IMR-90 (cell line): ENCODE measurements around the gene MAP2. TPM values are rescaled to one million over a fixed set of nuclear protein-coding genes. Genes with fewer than 3 reads are reported as not detected.

Experiments
- ATAC-seq: fragments of 200-7000 bp; cut with Tn5 transposase; 2 replicates; pipeline ENCODE4 v1.9.1; 2020; ENCODE audit warnings: low read depth, mild to moderate bottlenecking, moderate library complexity
- BruUV-seq: library from RNA; stranded (reverse); fragments of 400-500 nt; replicated peaks from 2 replicates; lab custom pipeline; 2021; lab: Mats Ljungman, UMichigan
- CTCF ChIA-PET: fragments of 300-600 bp; formaldehyde crosslinking; extraction: SDS; loops from one replicate; lab custom pipeline; 2021; ENCODE audit warnings: antibody characterized with exemption; lab: Yijun Ruan, JAX
- POLR2A ChIA-PET: fragments of 300-600 bp; sonication (Branson Sonifier 250); formaldehyde crosslinking; loops from one replicate; lab custom pipeline; 2022; ENCODE audit warnings: antibody characterized with exemption; ENCODE audit not compliant: unreplicated experiment; lab: Charles Lee
- DNase-seq: peaks from one replicate; pipeline ENCODE4 v3.0.0; 2013
- H2AFZ ChIP-seq: replicated peaks from 2 replicates; pipeline ENCODE3; 2013; ENCODE audit warnings: low read length, mild to moderate bottlenecking; ENCODE audit not compliant: poor library complexity
- H2AK5ac ChIP-seq: 2 replicates; pipeline ENCODE4 v1.6.1; 2013; ENCODE audit warnings: low read depth, low read length, inconsistent platforms
- H2AK9ac ChIP-seq: replicated peaks from 2 replicates; pipeline ENCODE3; 2013; ENCODE audit warnings: mild to moderate bottlenecking, low read depth, low read length, moderate library complexity; ENCODE audit not compliant: poor library complexity
- H2BK120ac ChIP-seq: 2 replicates; pipeline ENCODE4 v1.6.1; 2013; ENCODE audit warnings: low read depth, low read length, inconsistent platforms
- H2BK15ac ChIP-seq: 3 replicates; pipeline ENCODE4 v1.6.1; 2013; ENCODE audit warnings: low read depth, low read length, inconsistent platforms
- H2BK20ac ChIP-seq: 2 replicates; pipeline ENCODE4 v1.6.1; 2013; ENCODE audit warnings: low read depth, mild to moderate bottlenecking, inconsistent platforms, low read length, moderate library complexity
- H2BK5ac ChIP-seq: 2 replicates; pipeline ENCODE4 v1.6.1; 2013; ENCODE audit warnings: mild to moderate bottlenecking, low read depth, low read length, inconsistent platforms; ENCODE audit not compliant: poor library complexity, severe bottlenecking
- H3K14ac ChIP-seq: replicated peaks from 2 replicates; pipeline ENCODE4 v1.6.1; 2013; ENCODE audit warnings: low read depth, low read length, inconsistent platforms
- H3K18ac ChIP-seq: 2 replicates; pipeline ENCODE4 v1.6.1; 2013; ENCODE audit warnings: low read depth, low read length, control low read depth
- H3K23ac ChIP-seq: 2 replicates; pipeline ENCODE4 v1.6.1; 2013; ENCODE audit warnings: low read depth, low read length, inconsistent platforms
- H3K27ac ChIP-seq: 2 replicates; pipeline ENCODE4 v1.5.1; 2013; ENCODE audit warnings: mild to moderate bottlenecking, control low read depth, low read length; ENCODE audit not compliant: insufficient read depth
- H3K27me3 ChIP-seq: 2 replicates; pipeline ENCODE4 v1.6.1; 2013; ENCODE audit warnings: low read length; ENCODE audit not compliant: control insufficient read depth, insufficient read depth
- H3K36me3 ChIP-seq: 2 replicates; pipeline ENCODE4 v1.6.1; 2013; ENCODE audit warnings: low read length, mixed read lengths; ENCODE audit not compliant: control insufficient read depth, insufficient read depth
- H3K4ac ChIP-seq: 2 replicates; pipeline ENCODE4 v1.6.1; 2013; ENCODE audit warnings: low read depth, low read length, inconsistent platforms
- H3K4me1 ChIP-seq: 2 replicates; pipeline ENCODE4 v1.6.1; 2013; ENCODE audit warnings: low read length, mixed read lengths; ENCODE audit not compliant: control insufficient read depth, insufficient read depth
- H3K4me2 ChIP-seq: 2 replicates; pipeline ENCODE4 v1.6.1; 2013; ENCODE audit warnings: low read depth, mild to moderate bottlenecking, control low read depth, low read length, moderate library complexity
- H3K4me3 ChIP-seq: 2 replicates; pipeline ENCODE4 v1.5.1; 2013; ENCODE audit warnings: low read depth, mild to moderate bottlenecking, control low read depth, low read length, moderate library complexity; ENCODE audit not compliant: insufficient read depth
- H3K56ac ChIP-seq: 2 replicates; pipeline ENCODE4 v1.6.1; 2013; ENCODE audit warnings: low read length, inconsistent platforms; ENCODE audit not compliant: insufficient read depth; ENCODE audit errors: extremely low read depth
- H3K79me1 ChIP-seq, 2 experiments: 2 replicates each; pipeline ENCODE4 v1.6.1; 2013; ENCODE audit warnings: low read length in 2 of 2, inconsistent platforms in 1 of 2, low read depth in 1 of 2
- H3K9ac ChIP-seq: 2 replicates; pipeline ENCODE4 v1.6.1; 2013; ENCODE audit warnings: low read depth, low read length, control low read depth
- H3K9me1 ChIP-seq: 2 replicates; pipeline ENCODE4 v1.6.1; 2013; ENCODE audit warnings: low read length, inconsistent platforms; ENCODE audit not compliant: insufficient read depth
- H3K9me3 ChIP-seq: 2 replicates; pipeline ENCODE4 v1.6.1; 2013; ENCODE audit warnings: low read length; ENCODE audit not compliant: control insufficient read depth, insufficient read depth
- H4K20me1 ChIP-seq: 2 replicates; pipeline ENCODE4 v1.6.1; 2013; ENCODE audit warnings: low read length, inconsistent platforms; ENCODE audit not compliant: insufficient read depth
- H4K5ac ChIP-seq: 2 replicates; pipeline ENCODE4 v1.6.1; 2013; ENCODE audit warnings: mild to moderate bottlenecking, low read depth, low read length, control low read depth
- H4K8ac ChIP-seq, 2 experiments: 2 replicates each; pipeline ENCODE4 v1.6.1; 2013; ENCODE audit warnings: low read depth in 2 of 2, low read length in 2 of 2, control low read depth in 1 of 2, inconsistent platforms in 1 of 2
- H4K91ac ChIP-seq: 2 replicates; pipeline ENCODE4 v1.6.1; 2013; ENCODE audit warnings: low read depth, low read length, inconsistent platforms; ENCODE audit not compliant: insufficient read depth
- BHLHE40 ChIP-seq: fragments of 150-350 bp; IDR thresholded peaks from 2 replicates; pipeline ENCODE4 v1.6.1; 2016; ENCODE audit warnings: mild to moderate bottlenecking, low read depth, low read length
- CEBPB ChIP-seq: IDR thresholded peaks from 2 replicates; pipeline ENCODE4 v1.6.1; 2012; ENCODE audit warnings: low read depth, low read length, improper control_type of control experiment
- CHD1 ChIP-seq: IDR thresholded peaks from 2 replicates; pipeline ENCODE4 v1.6.1; 2012; ENCODE audit warnings: low read depth, low read length, improper control_type of control experiment
- ELK1 ChIP-seq: fragments of 150-350 bp; IDR thresholded peaks from 2 replicates; pipeline ENCODE4 v1.6.1; 2016; ENCODE audit warnings: low read depth, mild to moderate bottlenecking, low read length, moderate library complexity, borderline replicate concordance
- FOS ChIP-seq: fragments of 150-350 bp; IDR thresholded peaks from 2 replicates; pipeline ENCODE4 v1.6.1; 2016; ENCODE audit warnings: low read depth, low read length
- MAFK ChIP-seq: IDR thresholded peaks from 2 replicates; pipeline ENCODE4 v1.6.1; 2012; ENCODE audit warnings: low read depth, low read length, improper control_type of control experiment
- MAZ ChIP-seq: IDR thresholded peaks from 2 replicates; pipeline ENCODE4 v1.6.1; 2012; ENCODE audit warnings: low read depth, mild to moderate bottlenecking, low read length, improper control_type of control experiment, moderate library complexity, borderline replicate concordance
- MXI1 ChIP-seq: IDR thresholded peaks from 2 replicates; pipeline ENCODE4 v1.6.1; 2012; ENCODE audit warnings: low read depth, mild to moderate bottlenecking, low read length, moderate library complexity, borderline replicate concordance
- SMC3 ChIP-seq: fragments of 150-350 bp; IDR thresholded peaks from 2 replicates; pipeline ENCODE4 v1.6.1; 2016; ENCODE audit warnings: low read depth, mild to moderate bottlenecking, antibody characterized with exemption, low read length, moderate library complexity
- USF2 ChIP-seq: fragments of 150-350 bp; IDR thresholded peaks from 2 replicates; pipeline ENCODE4 v1.6.1; 2017; ENCODE audit warnings: mild to moderate bottlenecking, antibody characterized with exemption, low read length, low read depth
- WGBS, 2 experiments: methylation state at CpG; one replicate each; pipeline versions ENCODE4 v1.1.5 to v1.1.7; 2013; ENCODE audit warnings: missing lambda C conversion rate in 2 of 2; ENCODE audit not compliant: insufficient read length in 1 of 2; ENCODE audit errors: extremely low coverage in 2 of 2; 5-methylcytosine and 5-hydroxymethylcytosine counted together
- dilution Hi-C: fragments of 300-500 bp; cut with HindIII; formaldehyde crosslinking; loops from one replicate; pipeline ENCODE4 v1.14.3; 2018; ENCODE audit warnings: low sequenced_read_pairs; ENCODE audit not compliant: unreplicated experiment
- in situ Hi-C: fragments of 300-500 bp; cut with MboI; formaldehyde crosslinking; loops from 3 replicates; pipeline ENCODE4 v1.14.3; 2019; ENCODE audit warnings: low sequenced_read_pairs, inconsistent platforms, mixed read lengths
- intact Hi-C: fragments of 100-400 bp; cut with micrococcal nuclease; formaldehyde crosslinking; loops from 2 replicates; pipeline ENCODE4 v1.10.0; 2022
- polyA plus RNA-seq, 3 experiments: library from polyadenylated mRNA; depleted of rRNA; stranded (reverse); fragments of >200 nt; gene quantifications; 2 replicates each; pipeline ENCODE4 v1.2.3, GENCODE V29; 2012; ENCODE audit warnings: low replicate concordance in 1 of 3
- total RNA-seq: library from RNA; depleted of rRNA; stranded (reverse); fragments of >200 nt; gene quantifications from 2 replicates; pipeline ENCODE4 v1.2.3, GENCODE V29; 2012

MAP2 gene
- total and polyA plus RNA-seq, 2 of the 4 experiments (the other 2 are of a cell fraction) = 0.29 to 0.36 TPM

- Histone ChIP-seq H2AK9ac (no peak overlapping the region), H3K27me3 (no peaks in the 10 kb centered on the region), H2BK20ac (no peak overlapping the region), H4K5ac (no peak overlapping the region), H2AK5ac (no peak overlapping the region), H3K4me3 (no peak overlapping the region), H2AFZ (no peak overlapping the region), H3K79me1 (no peaks in the 10 kb centered on the region), H4K91ac (no peak overlapping the region), H4K8ac (no peak overlapping the region), H2BK15ac (no peak overlapping the region), H2BK120ac (no peak overlapping the region), H3K56ac (no peak overlapping the region), H3K4me1 (no peaks in the 10 kb centered on the region), H3K9me1 (no peaks in the 10 kb centered on the region), H2BK5ac (no peak overlapping the region), H3K23ac (no peak overlapping the region), H3K4me2 (no peak overlapping the region), H3K9me3 (no peaks in the 10 kb centered on the region), H3K4ac (no peak overlapping the region), H3K14ac (no peak overlapping the region), H4K20me1 (no peaks in the 10 kb centered on the region), H3K27ac (no peak overlapping the region), H3K36me3 (no peaks in the 10 kb centered on the region), H3K18ac (no peak overlapping the region), H3K9ac (no peak overlapping the region)
- TF ChIP-seq BHLHE40 (no peak), SMC3 (no peak), USF2 (no peak), MXI1 (no peak), FOS (no peak), ELK1 (no peak), CHD1 (no peak), MAFK (no peak), CEBPB (no peak), MAZ (no peak)
- DNase-seq = no peak
- BruUV-seq = no TSS peak
- WGBS, 2 experiments = no CpG with 5 or more reads among the region's 3 CpGs
- POLR2A ChIA-PET = no interaction called here
- ATAC-seq = no peak
- in situ Hi-C loops = loop anchor here (25.0 kb wide), 1 partner anchor 1174 kb away; no protein-coding TSS in a partner anchor
- dilution Hi-C loops = no loop called here
- intact Hi-C loops = no loop called here
- CTCF ChIA-PET = interaction anchor here (1.3 kb wide), 1 partner anchor 137 kb away, joined by 5 read pairs; the partner anchor contains the start of gene MAP2
These were observed 137.1 kb downstream of the MAP2 start for GRCh38 chr2:209560911-209561310.
